HepG2 (cell line): ENCODE results near the gene ARHGAP32. TPM values are rescaled to one million over a fixed set of nuclear protein-coding genes. Genes with fewer than 3 reads are reported as not detected.
A peak's percentile ranks its signal among the peaks of the same experiment; 100 is the strongest.

Experiments used
- FOXA1 ChIP-seq, 2 experiments: fragments of 450-650 bp in 1 of 2; sonication (generic) in 1 of 2; formaldehyde crosslinking in 1 of 2; IDR thresholded peaks; 2 replicates each; pipeline versions ENCODE4 v1.4.0 to v1.6.1; 2016 to 2020; ENCODE audit warnings: missing genetic modification reagents in 1 of 2
- NR3C1 ChIP-seq: sonication (generic); formaldehyde crosslinking; IDR thresholded peaks from 2 replicates; pipeline ENCODE4 v1.4.0; 2020; ENCODE audit warnings: missing genetic modification reagents
- PAXIP1 ChIP-seq: sonication (generic); formaldehyde crosslinking; conservative IDR thresholded peaks from 2 replicates; pipeline ENCODE4 v1.4.0; 2020; ENCODE audit warnings: mild to moderate bottlenecking, missing genetic modification reagents, moderate library complexity
- TCF7 ChIP-seq: sonication (generic); IDR thresholded peaks from 2 replicates; pipeline ENCODE4 v1.6.1; 2016; ENCODE audit warnings: antibody characterized with exemption, low read depth
- ZNF570 ChIP-seq: sonication (generic); formaldehyde crosslinking; IDR thresholded peaks from 2 replicates; pipeline ENCODE4 v1.4.0; 2020; ENCODE audit warnings: mild to moderate bottlenecking, missing genetic modification reagents, borderline replicate concordance
- ZNF775 ChIP-seq: sonication (generic); formaldehyde crosslinking; IDR thresholded peaks from 2 replicates; pipeline ENCODE4 v1.4.0; 2020; ENCODE audit warnings: missing genetic modification reagents, mild to moderate bottlenecking, moderate library complexity, borderline replicate concordance
- polyA plus RNA-seq, 8 experiments: library from polyadenylated mRNA; depleted of rRNA in 3 of 8; stranded (reverse) in 7 of 8; unstranded in 1 of 8; fragments of >200 nt; fragmentation: Illumina TruSeq in 4 of 8; extraction: Trizol in 4 of 8; gene quantifications; 2 replicates each; pipeline versions ENCODE4 v1.2.1 to v1.2.3, GENCODE V29; 2011 to 2016; ENCODE audit warnings: low read depth in 4 of 8, missing spikeins in 1 of 8, mixed read lengths in 1 of 8; ENCODE audit not compliant: insufficient read depth in 1 of 8
- total RNA-seq, 5 experiments: library from RNA; depleted of rRNA; stranded (reverse); fragments of >200 nt; fragmentation: Illumina TruSeq; extraction: Trizol; gene quantifications; 2 replicates each; pipeline ENCODE4 v1.2.3, GENCODE V29; 2016; ENCODE audit warnings: low read depth in 1 of 5
- TF ChIP-seq, protein P1 (sequence below): sonication (generic); formaldehyde crosslinking; IDR thresholded peaks from 2 replicates; pipeline ENCODE4 v1.5.1; 2020; ENCODE audit warnings: mild to moderate bottlenecking, missing genetic modification reagents, moderate library complexity

Gene ARHGAP32
- total and polyA plus RNA-seq, 2 of the 13 experiments (the other 11 are each of a cell fraction or from before 2014, with no cell fraction given) = 6.3 to 8.2 TPM

GRCh38 chr11:129202646-129203045, 10.5 kb upstream of the ARHGAP32 start (continued):
- TF ChIP-seq FOXA1 (IDR thresholded peaks at IDR 0.05) = no peak
- peak; percentile 46; the same call in 1 of the 2 replicates for TF ChIP-seq FOXA1 (CRISPR knock-in tag; IDR thresholded peaks at IDR 0.05)
- no peak for TF ChIP-seq NR3C1 (CRISPR knock-in tag)
- peak; percentile 58 for TF ChIP-seq TCF7
- no peak for TF ChIP-seq ZNF570 (CRISPR knock-in tag)
- TF ChIP-seq PAXIP1 (CRISPR knock-in tag) = peak; percentile 34; the same call in 1 of the 2 replicates
- TF ChIP-seq, protein P1, sequence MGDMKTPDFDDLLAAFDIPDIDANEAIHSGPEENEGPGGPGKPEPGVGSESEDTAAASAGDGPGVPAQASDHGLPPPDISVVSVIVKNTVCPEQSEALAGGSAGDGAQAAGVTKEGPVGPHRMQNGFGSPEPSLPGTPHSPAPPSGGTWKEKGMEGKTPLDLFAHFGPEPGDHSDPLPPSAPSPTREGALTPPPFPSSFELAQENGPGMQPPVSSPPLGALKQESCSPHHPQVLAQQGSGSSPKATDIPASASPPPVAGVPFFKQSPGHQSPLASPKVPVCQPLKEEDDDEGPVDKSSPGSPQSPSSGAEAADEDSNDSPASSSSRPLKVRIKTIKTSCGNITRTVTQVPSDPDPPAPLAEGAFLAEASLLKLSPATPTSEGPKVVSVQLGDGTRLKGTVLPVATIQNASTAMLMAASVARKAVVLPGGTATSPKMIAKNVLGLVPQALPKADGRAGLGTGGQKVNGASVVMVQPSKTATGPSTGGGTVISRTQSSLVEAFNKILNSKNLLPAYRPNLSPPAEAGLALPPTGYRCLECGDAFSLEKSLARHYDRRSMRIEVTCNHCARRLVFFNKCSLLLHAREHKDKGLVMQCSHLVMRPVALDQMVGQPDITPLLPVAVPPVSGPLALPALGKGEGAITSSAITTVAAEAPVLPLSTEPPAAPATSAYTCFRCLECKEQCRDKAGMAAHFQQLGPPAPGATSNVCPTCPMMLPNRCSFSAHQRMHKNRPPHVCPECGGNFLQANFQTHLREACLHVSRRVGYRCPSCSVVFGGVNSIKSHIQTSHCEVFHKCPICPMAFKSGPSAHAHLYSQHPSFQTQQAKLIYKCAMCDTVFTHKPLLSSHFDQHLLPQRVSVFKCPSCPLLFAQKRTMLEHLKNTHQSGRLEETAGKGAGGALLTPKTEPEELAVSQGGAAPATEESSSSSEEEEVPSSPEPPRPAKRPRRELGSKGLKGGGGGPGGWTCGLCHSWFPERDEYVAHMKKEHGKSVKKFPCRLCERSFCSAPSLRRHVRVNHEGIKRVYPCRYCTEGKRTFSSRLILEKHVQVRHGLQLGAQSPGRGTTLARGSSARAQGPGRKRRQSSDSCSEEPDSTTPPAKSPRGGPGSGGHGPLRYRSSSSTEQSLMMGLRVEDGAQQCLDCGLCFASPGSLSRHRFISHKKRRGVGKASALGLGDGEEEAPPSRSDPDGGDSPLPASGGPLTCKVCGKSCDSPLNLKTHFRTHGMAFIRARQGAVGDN (CRISPR knock-in tag) = no peak
- TF ChIP-seq ZNF775 (CRISPR knock-in tag) = no peak
